ENCODE data around the gene ARHGAP15. TPM values are rescaled to one million over a fixed set of nuclear protein-coding genes. Genes with fewer than 3 reads are reported as not detected.

The ARHGAP15 gene
- total RNA-seq, 1 experiment from 2014 or later = not detected

DNA sequence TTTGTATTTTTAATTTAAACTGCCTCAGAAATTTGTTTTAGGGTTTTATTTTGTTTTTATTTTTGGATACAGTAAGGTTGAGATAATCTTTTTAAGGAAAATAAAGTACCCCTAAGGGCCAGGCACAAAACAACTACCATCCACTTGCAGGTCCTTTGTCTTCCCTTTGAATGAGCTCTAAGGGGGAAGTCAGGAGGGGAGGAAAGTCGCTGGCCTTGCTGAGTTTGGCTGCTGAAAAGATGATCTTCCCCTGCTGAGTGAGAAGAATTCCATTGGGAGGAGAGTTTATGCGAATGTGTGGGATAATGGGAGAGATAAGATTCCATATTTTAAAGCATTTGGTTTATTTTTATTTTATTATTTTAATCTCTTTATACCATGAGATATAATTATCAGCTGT lies 100.7 kb downstream of the ARHGAP15 start:
- no peak for DNase-seq
- H3K9me3 ChIP-seq = no peaks in the 10 kb centered on the region; the same call in 1 of the 2 replicates
- H3K36me3 ChIP-seq = no peaks in the 10 kb centered on the region

DNA sequence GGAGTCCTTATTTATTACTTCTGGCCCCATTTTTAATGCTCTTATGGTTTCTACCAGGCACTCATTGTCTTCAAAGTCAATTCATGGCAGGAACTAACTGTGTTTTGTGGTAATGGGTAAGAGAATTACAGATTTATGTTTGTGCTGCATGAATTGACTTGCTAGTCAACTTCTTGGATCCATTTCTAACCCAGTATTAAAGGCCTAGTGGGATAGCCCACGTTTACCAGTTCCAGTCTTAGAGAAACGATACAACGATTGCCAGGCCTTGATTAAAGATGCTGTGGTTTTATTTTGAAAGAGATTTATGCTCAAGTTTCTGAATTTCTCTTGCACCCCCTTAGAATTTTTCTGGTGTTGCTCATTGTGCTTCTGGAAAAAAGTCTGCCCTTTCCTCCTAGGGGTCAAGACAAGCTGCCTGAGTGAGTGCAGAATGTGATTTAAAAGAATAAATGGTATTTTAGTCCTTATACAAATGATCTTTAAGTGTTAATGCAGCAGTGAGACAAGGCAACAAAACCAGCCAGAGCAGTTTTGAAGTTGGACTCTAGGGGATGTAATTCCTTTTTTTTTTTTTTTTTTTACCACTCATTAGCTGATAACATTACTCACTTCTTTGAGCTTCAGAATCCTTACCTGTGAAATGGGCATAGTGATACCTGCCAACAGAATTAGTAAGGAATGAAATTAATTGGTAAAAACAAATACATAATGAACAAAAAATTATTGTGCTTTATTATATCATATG lies 101.5 kb downstream of the ARHGAP15 start:
- H3K36me3 ChIP-seq = no peaks in the 10 kb centered on the region
- DNase-seq = no peak
- no peaks in the 10 kb centered on the region for H3K27me3 ChIP-seq
- H3K9me3 ChIP-seq = no peaks in the 10 kb centered on the region; the same call in 1 of the 2 replicates
- no peak overlapping the region for H3K4me3 ChIP-seq

More for the DNA sequence above, 100.7 kb downstream of the ARHGAP15 start:
- H3K4me3 ChIP-seq = no peak overlapping the region
- no peaks in the 10 kb centered on the region for H3K27me3 ChIP-seq

DNA sequence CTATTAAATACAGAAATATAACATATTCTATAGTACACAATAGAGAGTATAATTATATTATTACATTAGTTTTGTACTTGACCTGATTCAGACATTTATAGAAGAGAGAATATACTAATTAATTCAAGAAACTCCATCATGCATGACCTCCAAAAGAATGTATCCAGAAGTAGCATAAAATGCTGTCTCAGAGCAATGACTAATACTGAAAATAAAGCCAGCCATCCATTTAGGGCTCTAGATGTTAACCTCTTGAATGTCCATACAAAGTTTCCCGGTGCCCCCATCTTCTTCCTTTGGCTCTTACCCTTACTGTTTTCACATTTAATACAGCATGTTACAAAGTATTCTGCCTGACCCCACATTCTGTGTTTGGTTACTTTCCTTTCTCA lies 102.0 kb downstream of the ARHGAP15 start:
- no peaks in the 10 kb centered on the region for H3K36me3 ChIP-seq
- no peak for DNase-seq
- H3K4me3 ChIP-seq = no peak overlapping the region
- no peaks in the 10 kb centered on the region for H3K27me3 ChIP-seq
- H3K9me3 ChIP-seq = no peaks in the 10 kb centered on the region; the same call in 1 of the 2 replicates

DNA sequence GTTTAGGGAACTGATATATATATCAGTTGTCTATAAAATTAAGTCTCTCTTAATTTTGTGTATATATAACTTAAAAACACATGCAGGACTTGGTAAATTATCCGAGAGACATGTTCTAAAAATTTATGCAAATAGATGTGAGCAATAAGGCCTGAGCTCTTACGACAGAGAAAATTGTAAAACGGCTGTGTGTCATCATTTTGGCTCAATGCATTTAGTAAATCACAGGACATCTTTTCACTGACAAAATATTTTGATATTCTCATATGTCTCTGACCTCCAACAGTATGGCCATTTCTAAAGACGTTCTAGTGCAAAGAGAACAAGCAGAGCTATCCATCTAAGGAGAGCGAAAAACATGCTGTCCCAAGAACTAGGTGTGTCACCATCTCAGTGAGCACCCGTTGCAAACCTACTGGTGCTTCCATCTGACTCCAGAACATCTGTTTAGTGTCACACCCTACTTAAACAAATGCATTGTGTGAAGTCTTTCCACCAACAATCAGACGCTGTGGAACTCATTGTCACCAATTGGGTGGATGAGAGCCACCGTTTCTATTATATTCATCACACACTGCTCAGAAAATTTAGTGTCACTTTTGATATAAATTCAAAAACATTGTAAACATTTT lies 108.0 kb downstream of the ARHGAP15 start:
- DNase-seq = no peak
- H3K4me3 ChIP-seq = no peak overlapping the region

DNA sequence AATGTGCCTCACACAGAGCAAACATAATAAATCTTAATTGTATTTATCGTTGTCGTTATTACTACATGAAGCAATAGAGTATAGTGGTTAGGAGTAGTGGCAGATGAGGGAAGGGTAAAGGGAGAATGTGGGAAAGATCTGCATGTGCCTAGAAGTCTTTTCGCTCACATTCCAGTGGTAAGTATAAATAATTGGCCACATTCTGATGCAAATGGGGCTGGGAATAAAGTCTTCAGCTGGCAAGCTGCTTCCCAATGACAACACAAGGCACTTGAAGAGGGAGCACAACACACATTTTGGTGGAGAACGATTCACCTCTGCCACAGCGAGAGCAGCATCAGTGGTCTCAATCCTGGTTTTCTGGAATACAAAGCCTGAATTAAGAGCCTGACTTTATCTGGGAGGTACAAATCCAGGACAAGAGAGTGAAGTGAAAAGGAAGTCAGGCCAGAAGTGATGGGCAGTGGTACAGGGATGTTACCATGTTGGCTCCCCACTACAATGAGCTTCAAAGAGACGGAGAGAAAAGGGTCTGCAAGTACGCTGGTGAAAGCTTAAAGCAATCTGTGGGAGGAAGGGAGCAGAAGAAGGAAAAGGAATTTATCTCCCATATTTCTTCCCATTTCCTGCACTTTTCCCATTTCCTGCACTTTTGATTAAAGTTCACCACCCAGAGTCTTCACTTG lies 112.3 kb downstream of the ARHGAP15 start:
- no peak for DNase-seq
- H3K9me3 ChIP-seq = no peaks in the 10 kb centered on the region
- no peaks in the 10 kb centered on the region for H3K36me3 ChIP-seq
- no peak overlapping the region for H3K4me3 ChIP-seq
- H3K27me3 ChIP-seq = no peaks in the 10 kb centered on the region

More for the DNA sequence above, 108.0 kb downstream of the ARHGAP15 start:
- H3K36me3 ChIP-seq = no peaks in the 10 kb centered on the region
- H3K9me3 ChIP-seq = no peaks in the 10 kb centered on the region; the same call in 1 of the 2 replicates
- H3K27me3 ChIP-seq = no peaks in the 10 kb centered on the region

DNA sequence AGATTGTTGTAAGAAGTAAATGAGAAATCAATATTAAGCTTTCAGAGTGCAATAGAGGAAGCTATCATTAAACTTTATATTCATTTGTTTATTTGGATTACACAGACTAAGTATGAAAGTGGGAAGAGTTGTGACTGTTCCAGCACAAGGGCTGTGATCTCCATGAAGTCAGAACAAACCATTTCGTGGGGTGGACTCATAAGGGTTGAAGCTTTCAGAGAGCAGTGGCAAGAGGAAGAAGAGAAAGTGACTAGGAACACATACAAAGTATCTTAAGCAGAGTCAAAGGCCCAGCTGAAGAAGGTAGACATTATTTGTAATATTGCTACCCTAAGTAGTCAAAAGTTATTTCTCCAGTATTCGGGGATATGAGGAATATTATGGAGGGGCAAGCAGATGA lies 117.0 kb downstream of the ARHGAP15 start:
- Histone ChIP-seq H3K27me3 (no peaks in the 10 kb centered on the region), H3K4me3 (no peak overlapping the region), H3K9me3 (no peaks in the 10 kb centered on the region), H3K36me3 (no peaks in the 10 kb centered on the region)
- no peak for DNase-seq

DNA sequence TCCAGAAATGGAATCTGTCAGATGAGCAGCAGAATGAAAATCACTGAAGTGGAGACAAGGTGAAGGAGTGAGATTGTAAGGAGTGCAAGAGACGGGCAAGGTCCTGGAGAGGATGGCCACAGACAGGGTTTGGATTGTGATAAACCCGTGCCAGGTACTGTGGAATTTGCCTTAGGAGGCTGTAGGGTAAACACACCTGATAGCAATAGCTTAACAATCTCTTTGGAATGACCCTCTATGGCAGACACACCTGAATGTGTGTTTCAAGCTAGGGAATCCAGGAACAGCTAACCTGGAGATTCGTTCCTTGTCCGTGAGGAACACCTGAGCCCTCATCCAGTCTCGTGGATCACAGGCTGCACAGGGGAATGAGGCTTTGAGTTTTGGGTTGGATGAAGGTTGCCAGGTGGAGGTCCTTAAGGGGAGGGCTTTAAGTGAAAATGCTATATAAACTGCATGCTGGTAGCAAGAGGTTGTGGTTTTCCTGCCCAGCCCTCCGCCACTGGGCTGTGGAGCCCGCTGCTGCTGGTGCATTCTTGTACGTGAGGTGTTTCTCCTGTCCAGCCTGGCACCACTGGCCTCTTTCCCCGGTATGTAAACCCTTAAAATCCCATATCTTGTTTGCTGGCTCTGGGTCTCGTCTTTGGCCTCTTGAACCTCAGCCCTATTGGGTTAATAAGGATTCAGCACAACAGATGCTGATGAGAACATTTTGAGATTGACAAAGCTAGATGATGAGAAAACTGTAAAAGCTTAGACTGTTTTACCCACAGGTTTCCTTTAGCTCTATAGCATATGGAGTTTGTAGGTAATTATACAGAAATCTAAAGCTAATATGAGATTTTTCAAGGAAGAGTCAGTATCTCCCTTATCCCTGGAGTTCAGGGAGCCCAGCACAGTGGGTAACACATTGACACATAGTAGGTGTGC lies 117.9 kb downstream of the ARHGAP15 start:
- no peak overlapping the region for H3K4me3 ChIP-seq
- DNase-seq = no peak
- H3K27me3 ChIP-seq = no peaks in the 10 kb centered on the region
- H3K36me3 ChIP-seq = no peaks in the 10 kb centered on the region
- H3K9me3 ChIP-seq = no peaks in the 10 kb centered on the region

DNA sequence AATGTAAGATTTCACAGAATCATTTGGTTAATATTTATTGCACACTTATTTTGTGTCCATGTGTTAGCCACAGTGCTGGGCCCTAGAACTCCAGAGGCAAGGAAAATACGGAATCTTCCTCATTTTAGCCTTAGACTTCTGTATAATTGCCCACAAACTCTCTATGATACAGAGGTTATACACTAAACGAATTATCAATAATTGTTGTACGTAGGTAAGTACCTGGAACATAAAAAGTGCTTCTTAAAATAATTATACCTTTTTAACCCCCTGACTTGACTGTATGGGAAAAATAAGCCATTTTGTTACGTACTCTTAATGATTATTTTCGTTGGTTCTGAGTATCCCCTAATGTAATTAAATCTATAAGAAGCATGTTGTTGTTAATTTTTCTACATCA lies 119.4 kb downstream of the ARHGAP15 start:
- DNase-seq = no peak
- Histone ChIP-seq H3K27me3 (no peaks in the 10 kb centered on the region), H3K36me3 (no peaks in the 10 kb centered on the region), H3K9me3 (no peaks in the 10 kb centered on the region), H3K4me3 (no peak overlapping the region)

DNA sequence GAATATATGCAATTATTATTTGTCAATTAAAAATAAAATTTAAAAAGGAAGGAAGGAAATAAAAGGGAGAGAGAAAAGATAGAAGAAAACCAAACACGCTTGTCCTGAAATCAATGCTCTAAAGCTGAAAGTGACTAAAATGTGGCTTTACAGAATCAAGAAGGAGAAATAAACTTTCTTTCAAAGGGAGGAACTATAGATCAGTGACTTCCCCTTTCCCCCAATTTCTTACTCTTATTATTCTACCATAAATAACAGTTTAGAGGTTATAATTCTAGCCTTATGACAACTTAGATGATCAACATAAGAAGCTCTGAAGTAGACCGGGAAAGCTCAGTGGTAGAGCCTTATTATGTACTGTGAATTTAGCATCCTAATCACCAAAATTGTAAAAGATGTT lies 122.5 kb downstream of the ARHGAP15 start:
- Histone ChIP-seq H3K36me3 (no peaks in the 10 kb centered on the region), H3K9me3 (no peaks in the 10 kb centered on the region), H3K27me3 (0 out of 2 replicates have a peak, but pooled peaks cover 2% of the 10 kb centered on the region), H3K4me3 (no peak overlapping the region)
- DNase-seq = no peak

DNA sequence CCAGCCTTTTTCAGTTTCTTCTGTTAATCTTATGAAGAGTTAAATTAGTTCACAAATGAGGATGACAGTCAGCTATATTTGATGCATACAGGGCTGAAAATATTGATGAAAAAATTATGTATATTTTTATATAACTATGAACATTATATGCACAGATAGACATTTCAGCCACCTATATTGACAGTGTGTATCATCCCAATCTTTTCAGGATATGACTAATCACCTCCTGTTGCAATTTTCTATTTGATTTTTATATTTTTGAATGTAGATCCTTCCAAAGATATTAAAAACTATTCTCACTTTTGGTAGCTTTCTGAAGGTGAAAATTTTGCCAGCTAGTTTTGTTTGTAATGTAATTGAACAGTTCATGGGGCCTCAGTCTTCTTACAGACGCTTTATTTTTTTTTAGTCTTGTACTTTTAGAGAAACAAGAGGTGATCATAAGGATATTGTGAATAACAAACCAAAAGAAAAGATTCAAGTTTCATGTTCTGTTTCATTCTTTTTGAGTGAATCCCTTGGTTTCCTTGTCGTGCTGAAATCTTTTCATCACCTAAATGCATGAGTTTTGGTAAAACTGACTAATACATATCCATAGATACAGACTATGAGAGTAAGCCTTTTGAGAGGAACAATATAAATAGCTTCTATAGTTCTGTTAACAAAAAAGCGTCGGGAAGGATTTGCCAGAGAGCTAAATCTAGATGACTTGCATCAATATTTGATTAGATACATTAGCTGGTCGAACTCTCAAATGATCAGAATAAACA lies 123.1 kb downstream of the ARHGAP15 start:
- DNase-seq = no peak
- H3K27me3 ChIP-seq = 0 out of 2 replicates have a peak, but pooled peaks cover 3% of the 10 kb centered on the region
- H3K9me3 ChIP-seq = no peaks in the 10 kb centered on the region
- H3K36me3 ChIP-seq = no peaks in the 10 kb centered on the region
- no peak overlapping the region for H3K4me3 ChIP-seq

DNA sequence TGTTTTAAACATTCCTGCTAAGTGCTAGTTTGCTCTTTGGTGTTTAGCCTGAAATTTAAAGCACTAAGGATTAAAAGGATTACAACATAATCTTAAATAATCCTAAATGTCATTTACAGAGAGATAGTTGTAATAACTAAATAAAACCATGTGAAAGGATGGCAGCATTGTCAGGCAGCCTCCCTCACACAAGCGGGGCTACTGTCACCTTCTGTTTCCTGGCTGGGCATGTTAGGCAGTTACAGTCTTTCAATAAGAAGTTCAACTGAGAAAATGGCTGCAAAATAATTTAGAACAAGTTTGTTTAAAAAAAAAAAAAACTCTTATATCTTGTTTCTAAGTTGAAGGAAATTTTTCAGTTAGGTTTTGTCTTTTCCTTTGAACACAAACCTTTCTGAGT lies 124.9 kb downstream of the ARHGAP15 start:
- H3K4me3 ChIP-seq = no peak overlapping the region
- peaks cover 3% of the 10 kb centered on the region; the same call in 1 of the 2 replicates for H3K27me3 ChIP-seq
- DNase-seq = no peak
- H3K9me3 ChIP-seq = no peaks in the 10 kb centered on the region
- H3K36me3 ChIP-seq = no peaks in the 10 kb centered on the region

DNA sequence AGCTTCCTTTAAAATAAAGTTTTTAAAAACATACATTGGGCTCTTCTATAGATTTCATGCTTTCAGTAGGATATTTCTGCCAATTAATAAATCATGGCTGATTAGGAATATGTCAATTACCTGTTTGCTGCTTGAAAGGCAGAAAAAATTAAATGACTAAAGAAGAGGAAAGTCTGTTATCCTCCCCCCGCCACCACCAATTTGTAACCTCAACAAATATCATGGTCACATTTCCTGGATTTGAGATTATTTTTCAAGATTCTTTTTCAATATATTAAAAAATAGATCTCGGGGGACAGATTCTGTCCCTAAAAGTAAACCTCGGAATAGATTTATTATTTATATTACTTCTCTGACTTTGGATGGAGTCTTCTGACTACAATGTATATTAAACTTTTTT lies 125.9 kb downstream of the ARHGAP15 start:
- Histone ChIP-seq H3K4me3 (no peak overlapping the region), H3K9me3 (no peaks in the 10 kb centered on the region), H3K36me3 (no peaks in the 10 kb centered on the region), H3K27me3 (peaks cover 3% of the 10 kb centered on the region; the same call in 1 of the 2 replicates)
- no peak for DNase-seq

DNA sequence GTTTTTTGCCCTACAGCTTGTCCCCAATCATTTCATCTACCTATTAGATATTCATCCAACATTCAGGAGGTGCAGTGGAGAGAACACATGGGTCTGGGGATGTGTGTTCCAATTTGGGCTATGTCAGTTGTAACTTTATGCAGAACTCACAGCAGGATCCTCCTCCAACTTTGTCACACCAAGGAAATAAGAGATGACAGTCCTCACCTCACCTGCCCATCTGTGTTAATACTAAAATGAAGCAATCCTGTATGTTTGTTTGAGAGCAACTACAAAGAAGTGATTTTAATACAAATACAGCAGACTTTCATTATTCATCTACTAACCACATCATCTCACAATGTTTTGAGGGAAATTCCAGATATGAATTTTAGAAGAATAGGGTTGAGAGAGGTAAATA lies 126.7 kb downstream of the ARHGAP15 start:
- no peak for DNase-seq
- Histone ChIP-seq H3K4me3 (no peak overlapping the region), H3K36me3 (no peaks in the 10 kb centered on the region), H3K9me3 (no peaks in the 10 kb centered on the region), H3K27me3 (peaks cover 3% of the 10 kb centered on the region; the same call in 1 of the 2 replicates)

DNA sequence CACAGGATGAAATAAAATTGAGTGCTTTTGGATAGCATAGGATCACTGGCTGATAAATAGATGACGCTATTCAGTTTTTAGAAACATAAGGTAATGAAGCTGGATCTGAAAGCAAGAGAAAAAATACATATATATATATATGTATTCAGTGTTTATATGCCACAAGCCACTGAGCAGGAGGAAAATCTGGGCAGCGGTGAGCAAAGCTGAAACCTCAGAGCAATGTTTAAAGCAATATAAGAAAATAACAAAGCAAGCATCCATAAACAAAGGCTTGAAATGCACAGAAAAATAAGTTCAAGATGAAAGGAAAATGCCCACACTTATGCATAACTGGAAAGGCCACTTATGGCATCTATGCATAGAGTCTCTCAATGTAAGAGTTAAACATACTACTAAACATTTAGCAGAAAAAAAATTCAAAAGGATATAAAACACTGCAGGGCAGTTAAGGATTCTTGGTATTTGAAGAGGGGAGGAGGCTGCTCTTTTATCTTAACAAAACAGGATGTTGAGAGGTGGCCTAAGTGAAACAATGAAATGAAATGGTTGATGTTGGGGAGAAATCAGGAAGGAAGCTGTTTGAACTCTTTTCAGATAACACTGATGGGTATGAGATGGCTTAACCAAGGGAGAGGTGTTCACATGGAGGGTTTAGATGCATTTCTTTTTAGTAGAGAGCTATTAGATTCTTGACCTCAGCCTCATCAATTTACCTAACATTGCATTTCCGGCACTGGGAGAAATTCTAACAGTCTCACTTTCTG lies 129.1 kb downstream of the ARHGAP15 start:
- DNase-seq = no peak
- no peak overlapping the region for H3K4me3 ChIP-seq
- H3K36me3 ChIP-seq = no peaks in the 10 kb centered on the region
- peaks cover 3% of the 10 kb centered on the region; the same call in 1 of the 2 replicates for H3K27me3 ChIP-seq
- H3K9me3 ChIP-seq = no peaks in the 10 kb centered on the region

DNA sequence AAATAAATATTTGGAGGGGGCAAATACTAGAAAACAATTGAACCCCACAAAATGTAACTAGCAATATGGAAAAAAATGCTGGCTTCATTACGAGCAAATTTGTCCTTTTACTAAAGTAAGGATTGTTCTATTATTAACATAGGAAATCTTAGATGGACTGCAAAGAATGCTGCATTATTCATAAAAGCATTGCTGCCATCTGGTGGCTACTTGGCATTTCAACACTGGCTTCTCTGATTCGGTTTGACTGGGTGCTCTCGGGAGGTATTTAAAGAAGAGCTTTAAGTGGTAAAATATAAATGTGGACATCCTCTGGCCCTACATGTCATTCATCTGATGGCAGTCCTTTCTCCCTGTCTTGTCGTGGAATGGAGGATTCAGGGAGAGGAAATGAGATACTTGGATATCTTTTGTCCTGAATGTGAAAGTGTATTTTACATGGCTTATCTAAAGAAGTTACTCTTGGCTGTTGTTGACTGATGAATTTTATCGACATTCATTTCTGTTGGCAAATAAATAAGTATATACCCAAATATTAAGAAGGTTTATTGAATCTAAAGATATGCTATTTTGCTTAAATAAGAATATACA lies 130.2 kb downstream of the ARHGAP15 start:
- Histone ChIP-seq H3K9me3 (peaks cover 3% of the 10 kb centered on the region; the same call in 1 of the 2 replicates), H3K4me3 (no peak overlapping the region), H3K27me3 (peaks cover 3% of the 10 kb centered on the region; the same call in 1 of the 2 replicates), H3K36me3 (no peaks in the 10 kb centered on the region)
- DNase-seq = peak; percentile 49
